HG03520 (cell line): ENCODE measurements around the gene CHCHD6.

Source experiments
- ATAC-seq: cut with Tn5 transposase; IDR thresholded peaks from one replicate; pipeline ENCODE4 v1.9.1; 2021; ENCODE audit warnings: mild to moderate bottlenecking, moderate library complexity; ENCODE audit not compliant: unreplicated experiment

CHCHD6 gene

GRCh38 chr3:126704494-126705214 is 614 bp downstream of the CHCHD6 start:
- peak; percentile 5 for ATAC-seq

GRCh38 chr3:126706631-126707030 is 2.6 kb downstream of the CHCHD6 start:
- ATAC-seq = no peak

GRCh38 chr3:126711121-126711760 is 7.2 kb downstream of the CHCHD6 start:
- ATAC-seq = no peak

- no peak for ATAC-seq
Measured at GRCh38 chr3:126713199-126713598, 9.2 kb downstream of the CHCHD6 start.

GRCh38 chr3:126714276-126714900 is 10.3 kb downstream of the CHCHD6 start:
- no peak for ATAC-seq

- no peak for ATAC-seq
Measured at GRCh38 chr3:126714921-126715320, 10.9 kb downstream of the CHCHD6 start.

GRCh38 chr3:126715432-126715831 is 11.4 kb downstream of the CHCHD6 start:
- no peak for ATAC-seq

- no peak for ATAC-seq
Measured at GRCh38 chr3:126716057-126716456, 12.0 kb downstream of the CHCHD6 start.

GRCh38 chr3:126718561-126719445 is 14.8 kb downstream of the CHCHD6 start:
- ATAC-seq = no peak

- no peak for ATAC-seq
Measured at GRCh38 chr3:126720596-126720995, 16.6 kb downstream of the CHCHD6 start.

- no peak for ATAC-seq
Measured at GRCh38 chr3:126721246-126721645, 17.2 kb downstream of the CHCHD6 start.

GRCh38 chr3:126723237-126723636 is 19.2 kb downstream of the CHCHD6 start:
- ATAC-seq = no peak

- no peak for ATAC-seq
Measured at GRCh38 chr3:126723801-126724200, 19.8 kb downstream of the CHCHD6 start.

- ATAC-seq = no peak
Measured at GRCh38 chr3:126728680-126729079, 24.6 kb downstream of the CHCHD6 start.

- no peak for ATAC-seq
Measured at GRCh38 chr3:126730376-126730775, 26.3 kb downstream of the CHCHD6 start.

- no peak for ATAC-seq
Measured at GRCh38 chr3:126731044-126731443, 27.0 kb downstream of the CHCHD6 start.

GRCh38 chr3:126732281-126733060 is 28.4 kb downstream of the CHCHD6 start:
- no peak for ATAC-seq

GRCh38 chr3:126733061-126733430 is 29.0 kb downstream of the CHCHD6 start:
- ATAC-seq = no peak

GRCh38 chr3:126734106-126734723 is 30.2 kb downstream of the CHCHD6 start:
- ATAC-seq = no peak

GRCh38 chr3:126737527-126737926 is 33.5 kb downstream of the CHCHD6 start:
- ATAC-seq = no peak
